Stimulated activated CD8-positive, alpha-beta memory T cell treated with anti-CD3 and anti-CD28 coated beads, Interleukin-7, amount 100 ng/mL, for 48 hours (primary cell): ENCODE measurements around the gene CACNB1.

Experiments
- DNase-seq, 2 donors: peaks; one replicate each; pipeline ENCODE4 v3.0.0-alpha.2; 2020; ENCODE audit warnings: low read depth in 1 of 2; ENCODE audit errors: extremely low read depth in 1 of 2

Gene CACNB1

GRCh38 chr17:39197380-39198185 lies at the start of gene CACNB1:
TSS of gene CACNB1 (minus strand) at chr17:39197669. CDS start at chr17:39197495, 174 bp downstream.
- DNase-seq, result peak; percentile 58 to 66

GRCh38 chr17:39246274-39246673 lies 48.8 kb upstream of the CACNB1 start:
- DNase-seq, result no peak

GRCh38 chr17:39244600-39245570 lies 47.4 kb upstream of the CACNB1 start:
- peak; percentile 50 to 77 for DNase-seq

GRCh38 chr17:39244016-39244599 lies 46.6 kb upstream of the CACNB1 start:
- DNase-seq, result no peak

GRCh38 chr17:39243155-39243554 lies 45.7 kb upstream of the CACNB1 start:
- no peak for DNase-seq

GRCh38 chr17:39240631-39241030 lies 43.2 kb upstream of the CACNB1 start:
- DNase-seq, result no peak

GRCh38 chr17:39239640-39240314 lies 42.3 kb upstream of the CACNB1 start:
- peak in 1 of 2 donors; percentile 51 for DNase-seq

- DNase-seq, result peak in 1 of 2 donors; percentile 61
Observed at GRCh38 chr17:39238311-39238972, 41.0 kb upstream of the CACNB1 start.

- DNase-seq, result no peak
Observed at GRCh38 chr17:39237586-39237985, 40.1 kb upstream of the CACNB1 start.

- DNase-seq, result no peak
Observed at GRCh38 chr17:39236981-39237441, 39.5 kb upstream of the CACNB1 start.

- no peak for DNase-seq
Observed at GRCh38 chr17:39236450-39236927, 39.0 kb upstream of the CACNB1 start.

- DNase-seq, result peak in 1 of 2 donors; percentile 35
Observed at GRCh38 chr17:39235555-39236449, 38.3 kb upstream of the CACNB1 start.

GRCh38 chr17:39231591-39232551 lies 34.4 kb upstream of the CACNB1 start:
- DNase-seq, result peak; percentile 23 to 44

- DNase-seq, result no peak
Observed at GRCh38 chr17:39231091-39231561, 33.7 kb upstream of the CACNB1 start.

GRCh38 chr17:39230361-39230760 lies 32.9 kb upstream of the CACNB1 start:
- DNase-seq, result no peak

- no peak for DNase-seq
Observed at GRCh38 chr17:39229274-39229913, 31.9 kb upstream of the CACNB1 start.

GRCh38 chr17:39227364-39227919 lies 30.0 kb upstream of the CACNB1 start:
- DNase-seq, result no peak
